WTC11 (cell line): Measurements from ENCODE around the gene MACROH2A2. TPM values are rescaled to one million over a fixed set of nuclear protein-coding genes. Genes with fewer than 3 reads are reported as not detected.
A peak's percentile ranks its signal among the peaks of the same experiment; 100 is the strongest.

Experiments used
- ATAC-seq: fragments of 200-7000 bp; cut with Tn5 transposase; 2 replicates; pipeline ENCODE4 v1.10.0; 2021; ENCODE audit warnings: mild to moderate bottlenecking, moderate library complexity
- CTCF ChIA-PET: fragments of 300-600 bp; sonication (Branson Sonifier 250); formaldehyde crosslinking; loops from one replicate; lab custom pipeline; 2021; ENCODE audit warnings: antibody characterized with exemption; lab: Charles Lee
- POLR2A ChIA-PET: fragments of 350-600 bp; sonication (Branson Sonifier 250); formaldehyde crosslinking; loops from one replicate; lab custom pipeline; 2021; ENCODE audit warnings: antibody characterized with exemption; lab: Charles Lee
- DNase-seq: peaks from one replicate; pipeline ENCODE4 v3.0.0; 2021; ENCODE audit warnings: low spot score
- H3K27ac Mint-ChIP-seq: 2 replicates; pipeline ENCODE4 v1.8.0; 2021; ENCODE audit warnings: mixed read lengths
- H3K27me3 Mint-ChIP-seq: 2 replicates; pipeline ENCODE4 v1.8.0; 2021; ENCODE audit warnings: low read depth, mild to moderate bottlenecking, moderate library complexity, mixed read lengths
- H3K36me3 Mint-ChIP-seq: 2 replicates; pipeline ENCODE4 v1.8.0; 2021; ENCODE audit warnings: mixed read lengths
- H3K4me1 Mint-ChIP-seq: 2 replicates; pipeline ENCODE4 v1.8.0; 2022; ENCODE audit warnings: mixed read lengths
- H3K4me3 Mint-ChIP-seq: 2 replicates; pipeline ENCODE4 v1.8.0; 2021; ENCODE audit warnings: mild to moderate bottlenecking, moderate library complexity, mixed read lengths
- H3K9me3 Mint-ChIP-seq: 2 replicates; pipeline ENCODE4 v1.8.0; 2021; ENCODE audit warnings: mixed read lengths
- AFF4 ChIP-seq: sonication (generic); formaldehyde crosslinking; IDR thresholded peaks from 2 replicates; pipeline ENCODE4 v1.8.1; 2023; ENCODE audit warnings: mild to moderate bottlenecking, missing genetic modification reagents, borderline replicate concordance
- ARID4B ChIP-seq: sonication (generic); formaldehyde crosslinking; IDR thresholded peaks from 2 replicates; pipeline ENCODE4 v1.8.0; 2023; ENCODE audit warnings: missing genetic modification reagents, mild to moderate bottlenecking, borderline replicate concordance
- CREM ChIP-seq: sonication (generic); formaldehyde crosslinking; IDR thresholded peaks from 2 replicates; pipeline ENCODE4 v1.8.1; 2022; ENCODE audit warnings: mild to moderate bottlenecking, missing genetic modification reagents, moderate library complexity
- E2F5 ChIP-seq: sonication (generic); formaldehyde crosslinking; IDR thresholded peaks from 2 replicates; pipeline ENCODE4 v1.8.1; 2022; ENCODE audit warnings: mild to moderate bottlenecking, moderate library complexity, missing genetic modification reagents
- ESRRA ChIP-seq: sonication (generic); formaldehyde crosslinking; IDR thresholded peaks from 2 replicates; pipeline ENCODE4 v1.8.1; 2022; ENCODE audit warnings: mild to moderate bottlenecking, missing genetic modification reagents, borderline replicate concordance
- FOXK1 ChIP-seq: sonication (generic); formaldehyde crosslinking; IDR thresholded peaks from 2 replicates; pipeline ENCODE4 v1.8.0; 2022; ENCODE audit warnings: mild to moderate bottlenecking, moderate library complexity, missing genetic modification reagents
- FOXP4 ChIP-seq: sonication (generic); formaldehyde crosslinking; IDR thresholded peaks from 2 replicates; pipeline ENCODE4 v1.8.0; 2022; ENCODE audit warnings: mild to moderate bottlenecking, missing genetic modification reagents
- GABPB1 ChIP-seq: sonication (generic); formaldehyde crosslinking; IDR thresholded peaks from 2 replicates; pipeline ENCODE4 v1.8.1; 2023; ENCODE audit warnings: mild to moderate bottlenecking, missing genetic modification reagents
- HMGXB4 ChIP-seq: sonication (generic); formaldehyde crosslinking; IDR thresholded peaks from 2 replicates; pipeline ENCODE4 v1.8.1; 2023; ENCODE audit warnings: mild to moderate bottlenecking, moderate library complexity, missing genetic modification reagents
- MAX ChIP-seq: sonication (generic); formaldehyde crosslinking; IDR thresholded peaks from 2 replicates; pipeline ENCODE4 v1.8.0; 2022; ENCODE audit warnings: mild to moderate bottlenecking, missing genetic modification reagents
- NFE2L1 ChIP-seq: sonication (generic); formaldehyde crosslinking; IDR thresholded peaks from 2 replicates; pipeline ENCODE4 v1.8.1; 2023; ENCODE audit warnings: missing genetic modification reagents
- NR2C2 ChIP-seq: sonication (generic); formaldehyde crosslinking; IDR thresholded peaks from 2 replicates; pipeline ENCODE4 v1.8.0; 2022; ENCODE audit warnings: mild to moderate bottlenecking, missing genetic modification reagents
- TEAD1 ChIP-seq: sonication (generic); formaldehyde crosslinking; IDR thresholded peaks from 2 replicates; pipeline ENCODE4 v1.8.0; 2022; ENCODE audit warnings: mild to moderate bottlenecking, missing genetic modification reagents
- TEAD4 ChIP-seq: sonication (generic); formaldehyde crosslinking; IDR thresholded peaks from 2 replicates; pipeline ENCODE4 v1.8.0; 2022; ENCODE audit warnings: mild to moderate bottlenecking, missing genetic modification reagents
- USF1 ChIP-seq: sonication (generic); formaldehyde crosslinking; IDR thresholded peaks from 2 replicates; pipeline ENCODE4 v1.8.0; 2022; ENCODE audit warnings: mild to moderate bottlenecking, missing genetic modification reagents
- ZMAT4 ChIP-seq: fragments of 250-450 bp; sonication (Bioruptor Pico); IDR thresholded peaks from 2 replicates; pipeline ENCODE4 v1.9.0; 2021; ENCODE audit warnings: mild to moderate bottlenecking
- ZNF121 ChIP-seq: sonication (generic); formaldehyde crosslinking; IDR thresholded peaks from 2 replicates; pipeline ENCODE4 v1.8.0; 2023; ENCODE audit warnings: missing genetic modification reagents
- total RNA-seq: library from RNA; stranded (reverse); gene quantifications from 3 replicates; pipeline ENCODE4 v1.2.3, GENCODE V29; 2021

MACROH2A2 gene
- total RNA-seq, 1 experiment from 2014 or later = 35.4 TPM

- CTCF ChIA-PET = interaction anchor here (1.4 kb wide), 1 partner anchor 16 kb away, joined by 4 read pairs; no protein-coding TSS in a partner anchor
- H3K27me3 Mint-ChIP-seq = peaks cover 24% of the 10 kb centered on the region
Measured at GRCh38 chr10:70132098-70133029, 79.7 kb downstream of the MACROH2A2 start, which contains the start of gene AIFM2. Gene AIFM2, minus strand, starts transcription at chr10:70132825. Its CDS starts 8,741 bp downstream, at chr10:70124084.

More at GRCh38 chr10:70132098-70133029, 79.7 kb downstream of the MACROH2A2 start, which contains the start of gene AIFM2:
- H3K36me3 Mint-ChIP-seq = no peaks in the 10 kb centered on the region
- peaks cover 12% of the 10 kb centered on the region for H3K4me1 Mint-ChIP-seq
- ATAC-seq = peak; percentile 79
- H3K9me3 Mint-ChIP-seq = no peaks in the 10 kb centered on the region
- H3K4me3 Mint-ChIP-seq = peak within 1 kb of the TSS; percentile 88
- H3K27ac Mint-ChIP-seq = peak within 1 kb of the TSS; percentile 57; the same call in 1 of the 2 replicates
- 0 out of 2 replicates have a peak, but pooled peaks have one; percentile 34 for TF ChIP-seq CREM (CRISPR knock-in tag)
- TF ChIP-seq NFE2L1 (CRISPR knock-in tag) = peak; percentile 90
- TF ChIP-seq ARID4B = 0 out of 2 replicates have a peak, but pooled peaks have one; percentile 59
- TF ChIP-seq ESRRA = peak; percentile 82; the same call in 1 of the 2 replicates
- TF ChIP-seq HMGXB4 (CRISPR knock-in tag) = peak; percentile 89; the same call in 1 of the 2 replicates
- TF ChIP-seq ZNF121 = no peak
- TF ChIP-seq E2F5 = 0 out of 2 replicates have a peak, but pooled peaks have one; percentile 44
- TF ChIP-seq MAX (CRISPR knock-in tag) = peak; percentile 85
- no peak for TF ChIP-seq AFF4 (CRISPR knock-in tag)
- 0 out of 2 replicates have a peak, but pooled peaks have one; percentile 29 for TF ChIP-seq TEAD1 (CRISPR knock-in tag)
- peak; percentile 50; the same call in 1 of the 2 replicates for TF ChIP-seq GABPB1 (CRISPR knock-in tag)
- TF ChIP-seq USF1 (CRISPR knock-in tag) = peak; percentile 15; the same call in 1 of the 2 replicates
- TF ChIP-seq ZMAT4 (CRISPR knock-in tag) = no peak
- peak; percentile 70; the same call in 1 of the 2 replicates for TF ChIP-seq FOXP4 (CRISPR knock-in tag)
- TF ChIP-seq TEAD4 (CRISPR knock-in tag) = 0 out of 2 replicates have a peak, but pooled peaks have one; percentile 17
- peak; percentile 51; the same call in 1 of the 2 replicates for TF ChIP-seq FOXK1 (CRISPR knock-in tag)
- no peak for TF ChIP-seq NR2C2 (CRISPR knock-in tag)
- TF ChIP-seq, all 79 proteins: peak for 13
- POLR2A ChIA-PET = no interaction called here
- DNase-seq = peak; percentile 81
